ENCODE data around the gene OASL. TPM values are rescaled to one million over a fixed set of nuclear protein-coding genes. Genes with fewer than 3 reads are reported as not detected.

Gene OASL
- total RNA-seq, 5 donors from 2014 or later (not counting 1 experiment from before 2014, with no cell fraction given) = 6.0 to 17.6 (median 8.9) TPM

DNA sequence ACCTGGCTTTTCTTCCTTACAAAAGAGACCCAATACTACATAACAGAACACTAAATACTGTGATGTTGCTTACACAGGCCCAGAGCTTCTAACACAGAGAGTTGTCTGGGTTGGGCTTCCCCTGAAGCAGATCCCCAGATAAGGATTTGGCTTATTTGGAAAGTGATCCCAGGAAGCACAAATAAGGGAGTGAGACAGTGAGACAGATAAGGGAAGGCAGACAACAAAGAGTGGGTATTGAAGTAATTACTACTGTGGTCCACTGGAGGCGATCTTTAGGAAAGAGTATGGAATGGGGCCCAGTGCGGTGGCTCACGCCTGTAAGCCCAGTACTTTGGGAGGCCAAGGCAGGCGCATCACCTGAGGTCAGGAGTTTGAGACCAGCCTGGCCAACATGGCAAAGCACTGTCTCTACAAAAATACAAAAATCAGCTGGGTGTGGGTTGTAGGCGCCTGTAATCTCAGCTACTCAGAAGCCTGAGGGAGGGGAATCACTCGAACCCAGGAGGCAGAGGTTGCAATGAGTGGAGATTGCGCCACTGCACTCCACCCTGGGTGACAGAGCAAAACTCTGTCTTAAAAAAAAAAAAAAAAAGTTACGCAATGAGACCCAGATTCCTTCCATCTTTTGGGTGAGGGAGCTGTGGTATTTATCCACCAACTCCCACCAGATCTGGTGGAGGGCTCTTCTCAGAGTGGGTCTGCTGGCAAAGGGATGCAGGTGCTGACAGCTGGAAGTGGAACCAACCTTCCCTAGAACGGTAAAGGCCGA is 12.6 kb downstream of the OASL start:
- H3K36me3 Mint-ChIP-seq = peaks cover 49% of the 10 kb centered on the region
- POLR2A ChIA-PET = no interaction called here
- ATAC-seq (replicated peaks in 1 of 4) (no peak), DNase-seq (no peak)
- Histone ChIP-seq H3K9me3 (no peaks in the 10 kb centered on the region), H3K4me3 (ENCODE audit: control insufficient read depth in 1 of 2, extremely low read depth in 1 of 2, low read length in 1 of 2) (no peak overlapping the region), H3K4me1 (ENCODE audit: control insufficient read depth in 1 of 2, extremely low read depth in 1 of 2, insufficient read depth in 2 of 2, low read length in 2 of 2) (peaks cover 0 to 6% of the 10 kb centered on the region in 2 experiments), H3K27ac (ENCODE audit: low read length) (no peak overlapping the region), H3K27me3 (replicated peaks in 1 of 2; ENCODE audit: control insufficient read depth in 2 of 2, extremely low read depth in 1 of 2, insufficient read depth in 2 of 2, low read length in 1 of 2) (no peaks in the 10 kb centered on the region), H3K36me3 (ENCODE audit: control insufficient read depth in 2 of 2, extremely low read depth in 1 of 2, insufficient read depth in 1 of 2, low read length in 1 of 2) (peaks cover 0 to 53% of the 10 kb centered on the region in 2 donors)
- no peaks in the 10 kb centered on the region for H3K27me3 Mint-ChIP-seq
- H3K9me3 Mint-ChIP-seq = no peaks in the 10 kb centered on the region
- H3K27ac Mint-ChIP-seq = no peak overlapping the region
- H3K4me1 Mint-ChIP-seq = peaks cover 0 to 4% (median 0%) of the 10 kb centered on the region in 3 donors
- WGBS (ENCODE audit: insufficient coverage) = 100% methylated on average over 2 of the region's 10 CpGs
- CTCF ChIA-PET = interaction anchor here (0.7 to 2.2 kb wide), 4 partner anchors 9 to 34 kb away, joined by 3 to 6 read pairs (median 4); partner anchors contain the start of gene C12orf43 (in 1 of the 2)
- H3K4me3 Mint-ChIP-seq = no peak overlapping the region

DNA sequence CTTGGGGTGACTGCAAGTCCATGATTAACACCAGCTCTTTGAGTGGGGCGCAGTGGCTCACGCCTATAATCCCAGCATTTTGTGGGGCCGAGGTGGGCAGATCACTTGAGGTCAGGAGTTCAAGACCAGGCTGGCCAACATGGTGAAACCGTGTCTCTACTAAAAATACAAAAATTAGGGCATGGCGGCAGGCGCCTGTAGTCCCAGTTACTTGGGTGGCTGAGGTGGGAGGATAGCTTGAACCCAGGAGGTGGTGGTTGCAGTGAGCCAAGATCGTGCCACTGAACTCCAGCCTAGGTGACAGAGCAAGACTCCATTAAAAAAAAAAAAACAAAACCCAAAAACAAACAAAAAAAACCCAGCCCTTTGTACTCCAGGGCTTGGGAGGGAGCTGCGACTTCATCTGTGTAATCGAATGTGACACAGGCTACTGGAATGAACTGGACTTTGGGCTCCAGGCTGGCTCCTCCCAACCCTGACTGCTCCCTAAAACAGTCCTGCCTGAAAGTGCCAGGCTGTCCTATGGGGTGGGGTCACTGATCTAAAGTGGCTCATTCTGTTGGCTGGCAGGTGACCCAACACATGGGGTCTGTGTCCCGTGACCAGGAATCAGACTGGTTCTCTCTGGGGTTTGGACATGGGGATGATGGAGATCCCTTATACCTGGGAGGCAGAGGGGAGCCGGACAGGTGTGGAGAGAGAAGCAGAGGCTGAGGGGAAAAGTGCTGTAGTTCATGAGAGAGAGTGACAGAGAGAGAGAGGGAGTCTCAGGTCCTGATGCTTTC is 13.4 kb downstream of the OASL start:
- H3K36me3 Mint-ChIP-seq = peaks cover 46% of the 10 kb centered on the region
- H3K4me1 ChIP-seq (ENCODE audit: control insufficient read depth in 1 of 2, extremely low read depth in 1 of 2, insufficient read depth in 2 of 2, low read length in 2 of 2) = peaks cover 0 to 6% of the 10 kb centered on the region in 2 experiments
- DNase-seq = no peak

DNA sequence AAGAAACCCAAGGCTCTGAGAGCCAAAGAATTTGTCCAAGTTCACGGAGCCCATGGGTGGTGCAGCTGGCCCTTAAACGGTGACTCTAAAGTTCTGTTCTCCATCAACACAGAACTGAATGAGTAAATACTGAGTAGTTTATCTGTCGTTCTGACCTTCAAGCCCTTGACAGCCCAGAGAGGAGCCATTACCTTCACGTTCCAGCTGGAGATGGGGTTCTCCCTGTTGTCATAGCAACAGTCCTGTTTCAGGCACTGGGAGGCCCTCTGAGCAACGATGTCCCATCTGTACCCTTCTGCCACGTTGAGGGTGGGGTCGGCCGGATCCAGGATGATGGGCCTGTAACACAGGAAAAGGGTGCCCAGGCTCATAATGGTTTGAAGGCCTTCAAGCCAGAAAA is 15.2 kb downstream of the OASL start:
- POLR2A ChIA-PET = no interaction called here
- Histone ChIP-seq H3K27ac (ENCODE audit: low read length) (no peak overlapping the region), H3K4me3 (ENCODE audit: control insufficient read depth in 1 of 2, extremely low read depth in 1 of 2, low read length in 1 of 2) (no peak overlapping the region), H3K27me3 (replicated peaks in 1 of 2; ENCODE audit: control insufficient read depth in 2 of 2, extremely low read depth in 1 of 2, insufficient read depth in 2 of 2, low read length in 1 of 2) (no peaks in the 10 kb centered on the region), H3K36me3 (ENCODE audit: control insufficient read depth in 2 of 2, extremely low read depth in 1 of 2, insufficient read depth in 1 of 2, low read length in 1 of 2) (peaks cover 0 to 60% of the 10 kb centered on the region in 2 donors), H3K4me1 (ENCODE audit: control insufficient read depth in 1 of 2, extremely low read depth in 1 of 2, insufficient read depth in 2 of 2, low read length in 2 of 2) (peaks cover 0 to 6% of the 10 kb centered on the region in 2 experiments), H3K9me3 (no peaks in the 10 kb centered on the region)
- Mint-ChIP-seq H3K4me3 (no peak overlapping the region), H3K27ac (no peak overlapping the region), H3K4me1 (peaks cover 0 to 4% (median 0%) of the 10 kb centered on the region in 3 donors), H3K36me3 (peaks cover 50% of the 10 kb centered on the region), H3K9me3 (no peaks in the 10 kb centered on the region), H3K27me3 (no peaks in the 10 kb centered on the region)
- ATAC-seq (replicated peaks in 1 of 4) (no peak), DNase-seq (no peak)
- CTCF ChIA-PET = no interaction called here
- WGBS (ENCODE audit: insufficient coverage) = 82% methylated on average over 5 of the region's 8 CpGs

More for the DNA sequence above, 13.4 kb downstream of the OASL start:
- H3K27ac ChIP-seq (ENCODE audit: low read length) = no peak overlapping the region
- H3K27me3 Mint-ChIP-seq = no peaks in the 10 kb centered on the region
- peaks cover 0 to 58% of the 10 kb centered on the region in 2 donors for H3K36me3 ChIP-seq (ENCODE audit: control insufficient read depth in 2 of 2, extremely low read depth in 1 of 2, insufficient read depth in 1 of 2, low read length in 1 of 2)
- no peaks in the 10 kb centered on the region for H3K9me3 ChIP-seq
- ChIA-PET POLR2A (no interaction called here), CTCF (interaction anchor here (0.6 to 2.2 kb wide), 5 partner anchors 9 to 83 kb away, joined by 3 to 6 read pairs (median 3); partner anchors contain the start of gene C12orf43 (in 1 of the 2))
- H3K27me3 ChIP-seq (replicated peaks in 1 of 2; ENCODE audit: control insufficient read depth in 2 of 2, extremely low read depth in 1 of 2, insufficient read depth in 2 of 2, low read length in 1 of 2) = no peaks in the 10 kb centered on the region
- H3K4me1 Mint-ChIP-seq = peaks cover 0 to 4% (median 0%) of the 10 kb centered on the region in 3 donors
- no peak overlapping the region for H3K27ac Mint-ChIP-seq
- 98% methylated on average over 7 of the region's 11 CpGs for WGBS (ENCODE audit: insufficient coverage)
- no peak overlapping the region for H3K4me3 Mint-ChIP-seq
- no peak for ATAC-seq (replicated peaks in 1 of 4)
- H3K4me3 ChIP-seq (ENCODE audit: control insufficient read depth in 1 of 2, extremely low read depth in 1 of 2, low read length in 1 of 2) = no peak overlapping the region
- H3K9me3 Mint-ChIP-seq = no peaks in the 10 kb centered on the region

DNA sequence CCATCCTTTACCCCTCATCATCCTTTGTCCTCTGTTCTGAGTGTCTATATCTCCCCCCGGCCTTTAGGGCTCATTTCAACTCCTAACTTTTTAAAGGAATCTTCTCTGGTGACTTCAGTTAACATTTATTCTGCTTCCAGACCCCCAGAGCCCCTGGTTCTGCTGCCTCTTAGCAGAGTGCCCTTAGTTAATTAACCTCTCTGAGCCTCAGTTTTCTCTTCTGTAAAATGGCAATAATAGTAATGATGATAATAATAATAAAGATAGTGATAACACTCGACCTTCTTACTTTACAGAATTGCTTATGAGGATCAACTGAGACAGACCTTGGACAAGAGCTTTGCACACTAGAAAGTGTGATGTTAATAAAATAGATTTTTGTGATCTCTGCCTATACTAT is 16.3 kb downstream of the OASL start:
- POLR2A ChIA-PET = interaction anchor here in 1 of 2 donors (0.7 kb wide), 1 partner anchor 112 kb away, joined by 3 read pairs; no protein-coding TSS in a partner anchor
- no peak for DNase-seq
- Histone ChIP-seq H3K27ac (ENCODE audit: low read length) (no peak overlapping the region), H3K4me1 (ENCODE audit: control insufficient read depth in 1 of 2, extremely low read depth in 1 of 2, insufficient read depth in 2 of 2, low read length in 2 of 2) (no peaks in the 10 kb centered on the region), H3K36me3 (ENCODE audit: control insufficient read depth in 2 of 2, extremely low read depth in 1 of 2, insufficient read depth in 1 of 2, low read length in 1 of 2) (peaks cover 0 to 54% of the 10 kb centered on the region in 2 donors), H3K4me3 (ENCODE audit: control insufficient read depth in 1 of 2, extremely low read depth in 1 of 2, low read length in 1 of 2) (no peak overlapping the region), H3K9me3 (no peaks in the 10 kb centered on the region), H3K27me3 (replicated peaks in 1 of 2; ENCODE audit: control insufficient read depth in 2 of 2, extremely low read depth in 1 of 2, insufficient read depth in 2 of 2, low read length in 1 of 2) (no peaks in the 10 kb centered on the region)
- peaks cover 42% of the 10 kb centered on the region for H3K36me3 Mint-ChIP-seq
- H3K27me3 Mint-ChIP-seq = no peaks in the 10 kb centered on the region
- H3K9me3 Mint-ChIP-seq = no peaks in the 10 kb centered on the region
- no peak for ATAC-seq (replicated peaks in 1 of 4)
- CTCF ChIA-PET = no interaction called here
- H3K4me3 Mint-ChIP-seq = no peak overlapping the region
- no peak overlapping the region for H3K27ac Mint-ChIP-seq
- peaks cover 0 to 2% (median 0%) of the 10 kb centered on the region in 3 donors for H3K4me1 Mint-ChIP-seq
- 100% methylated on average over 1 of the region's 2 CpGs for WGBS (ENCODE audit: insufficient coverage)

DNA sequence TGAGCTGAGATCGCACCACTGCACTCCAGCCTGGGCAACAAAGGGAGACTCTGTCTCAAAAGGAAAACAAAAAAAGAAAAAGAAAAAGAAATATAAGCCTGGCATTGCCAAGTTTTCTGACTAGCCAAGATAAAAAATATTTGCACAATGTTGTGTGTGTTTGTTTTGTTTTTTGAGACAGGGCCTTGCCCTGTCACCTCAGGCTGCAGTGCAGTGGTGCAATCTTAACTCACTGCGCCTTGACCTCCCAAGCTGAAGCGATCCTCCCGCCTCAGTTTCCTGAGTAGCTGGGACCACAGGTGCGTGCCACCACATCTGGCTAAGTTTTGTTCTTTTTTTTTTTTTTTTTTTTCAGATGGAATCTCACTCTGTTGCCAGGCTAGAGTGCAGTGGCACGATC is 17.3 kb downstream of the OASL start:
- ChIA-PET POLR2A (no interaction called here), CTCF (no interaction called here)
- Mint-ChIP-seq H3K4me3 (no peak overlapping the region), H3K9me3 (no peaks in the 10 kb centered on the region), H3K36me3 (peaks cover 35% of the 10 kb centered on the region), H3K27ac (no peak overlapping the region), H3K4me1 (peaks cover 0 to 2% (median 0%) of the 10 kb centered on the region in 3 donors), H3K27me3 (no peaks in the 10 kb centered on the region)
- Histone ChIP-seq H3K4me1 (ENCODE audit: control insufficient read depth in 1 of 2, extremely low read depth in 1 of 2, insufficient read depth in 2 of 2, low read length in 2 of 2) (no peaks in the 10 kb centered on the region), H3K9me3 (no peaks in the 10 kb centered on the region), H3K4me3 (ENCODE audit: control insufficient read depth in 1 of 2, extremely low read depth in 1 of 2, low read length in 1 of 2) (no peak overlapping the region), H3K27ac (ENCODE audit: low read length) (no peak overlapping the region), H3K27me3 (replicated peaks in 1 of 2; ENCODE audit: control insufficient read depth in 2 of 2, extremely low read depth in 1 of 2, insufficient read depth in 2 of 2, low read length in 1 of 2) (no peaks in the 10 kb centered on the region), H3K36me3 (ENCODE audit: control insufficient read depth in 2 of 2, extremely low read depth in 1 of 2, insufficient read depth in 1 of 2, low read length in 1 of 2) (peaks cover 0 to 45% of the 10 kb centered on the region in 2 donors)
- WGBS (ENCODE audit: insufficient coverage) = 100% methylated on average over 1 of the region's 6 CpGs
- DNase-seq (no peak), ATAC-seq (replicated peaks in 1 of 4) (no peak)

DNA sequence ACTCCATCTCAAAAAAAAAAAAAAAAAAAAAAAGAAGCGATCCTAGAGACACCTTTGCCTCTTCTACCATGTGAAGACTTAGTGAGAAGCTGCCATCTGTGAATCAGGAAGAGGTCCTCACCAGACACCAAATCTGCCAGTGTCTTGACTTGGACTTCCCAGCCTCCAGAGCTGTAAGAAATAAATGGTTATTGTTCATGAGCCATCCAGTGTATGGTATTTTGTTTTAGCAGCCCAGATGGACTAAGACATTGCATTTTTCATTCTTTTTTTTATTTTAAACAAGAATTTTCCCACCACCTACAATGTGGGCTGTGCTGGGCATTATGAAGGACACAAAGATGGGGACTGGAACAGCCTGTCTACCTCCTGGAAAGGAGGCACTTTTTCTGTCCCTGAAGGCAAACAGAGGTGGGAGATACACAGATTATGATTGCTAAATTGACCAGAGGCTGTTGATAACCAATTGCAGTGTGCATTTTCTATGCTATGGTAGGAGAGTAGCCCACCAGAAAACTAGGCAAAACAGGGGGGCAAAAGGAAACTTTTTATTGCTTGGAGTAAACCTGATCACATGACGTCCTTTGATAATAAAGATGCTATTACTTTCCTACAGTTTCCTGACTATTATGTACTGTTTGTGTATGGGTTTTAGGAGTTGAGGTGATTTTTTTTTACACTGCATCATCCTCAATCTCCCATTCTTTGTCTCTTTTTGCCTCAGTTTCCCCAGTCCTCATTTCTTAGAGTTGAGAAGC is 20.0 kb downstream of the OASL start:
- WGBS (ENCODE audit: insufficient coverage) = no CpG with 5 or more reads among the region's 2 CpGs
- POLR2A ChIA-PET = interaction anchor here in 1 of 2 donors (0.6 to 0.7 kb wide), 2 partner anchors 116 to 825 kb away, joined by 3 to 7 read pairs; no protein-coding TSS in a partner anchor
- no peak overlapping the region for H3K4me3 Mint-ChIP-seq

More for the DNA sequence above, 20.0 kb downstream of the OASL start:
- H3K9me3 Mint-ChIP-seq = no peaks in the 10 kb centered on the region
- Histone ChIP-seq H3K9me3 (no peaks in the 10 kb centered on the region), H3K27me3 (replicated peaks in 1 of 2; ENCODE audit: control insufficient read depth in 2 of 2, extremely low read depth in 1 of 2, insufficient read depth in 2 of 2, low read length in 1 of 2) (no peaks in the 10 kb centered on the region), H3K4me3 (ENCODE audit: control insufficient read depth in 1 of 2, extremely low read depth in 1 of 2, low read length in 1 of 2) (no peak overlapping the region), H3K27ac (ENCODE audit: low read length) (no peak overlapping the region), H3K4me1 (ENCODE audit: control insufficient read depth in 1 of 2, extremely low read depth in 1 of 2, insufficient read depth in 2 of 2, low read length in 2 of 2) (peaks cover 4 to 11% of the 10 kb centered on the region in 2 experiments), H3K36me3 (ENCODE audit: control insufficient read depth in 2 of 2, extremely low read depth in 1 of 2, insufficient read depth in 1 of 2, low read length in 1 of 2) (peaks cover 0 to 29% of the 10 kb centered on the region in 2 donors)
- H3K36me3 Mint-ChIP-seq = peaks cover 26% of the 10 kb centered on the region
- DNase-seq = no peak
- no peak for ATAC-seq (replicated peaks in 1 of 4)
- no peaks in the 10 kb centered on the region for H3K27me3 Mint-ChIP-seq
- CTCF ChIA-PET = no interaction called here
- H3K4me1 Mint-ChIP-seq = peaks cover 18 to 21% (median 19%) of the 10 kb centered on the region in 3 donors
- H3K27ac Mint-ChIP-seq = no peak overlapping the region

All from T-cell (primary cell).